Endothelial cell (in vitro differentiated cells): ENCODE data around the gene TRAK1. TPM values are rescaled to one million over a fixed set of nuclear protein-coding genes. Genes with fewer than 3 reads are reported as not detected.

ENCODE experiments used
- DNase-seq: peaks from one replicate; pipeline ENCODE4 v3.0.0; 2021; ENCODE audit warnings: low spot score
- H3K27ac Mint-ChIP-seq: one replicate; pipeline ENCODE4 v1.8.0; 2021; ENCODE audit warnings: mixed read lengths, inconsistent platforms; ENCODE audit not compliant: unreplicated experiment
- H3K27me3 Mint-ChIP-seq: one replicate; pipeline ENCODE4 v1.8.0; 2021; ENCODE audit warnings: mild to moderate bottlenecking, moderate library complexity, mixed read lengths, inconsistent platforms; ENCODE audit not compliant: unreplicated experiment
- H3K36me3 Mint-ChIP-seq: one replicate; pipeline ENCODE4 v1.8.0; 2021; ENCODE audit warnings: mild to moderate bottlenecking, low read depth, mixed read lengths, inconsistent platforms; ENCODE audit not compliant: unreplicated experiment
- H3K4me1 Mint-ChIP-seq: one replicate; pipeline ENCODE4 v1.8.0; 2021; ENCODE audit warnings: mild to moderate bottlenecking, mixed read lengths, inconsistent platforms; ENCODE audit not compliant: unreplicated experiment
- H3K4me3 Mint-ChIP-seq: one replicate; pipeline ENCODE4 v1.8.0; 2021; ENCODE audit warnings: mild to moderate bottlenecking, mixed read lengths, inconsistent platforms; ENCODE audit not compliant: unreplicated experiment
- H3K9me3 Mint-ChIP-seq: one replicate; pipeline ENCODE4 v1.8.0; 2021; ENCODE audit warnings: mixed read lengths, inconsistent platforms; ENCODE audit not compliant: unreplicated experiment
- CTCF ChIP-seq: fragments of 200-600 bp; sonication (generic); IDR thresholded peaks from one replicate; pipeline ENCODE4 v1.5.0; 2021; ENCODE audit warnings: antibody characterized with exemption; ENCODE audit not compliant: unreplicated experiment
- total RNA-seq: library from RNA; stranded (reverse); fragmentation: NEBNext Ultra II Directional; extraction: Animal tissue kit (Norgen Biotek cat#: 25700); gene quantifications from one replicate; pipeline ENCODE4 v1.2.1, GENCODE V29; 2021; ENCODE audit not compliant: unreplicated experiment

Gene TRAK1
- total RNA-seq, 1 donor from 2014 or later = 48.2 TPM

DNA sequence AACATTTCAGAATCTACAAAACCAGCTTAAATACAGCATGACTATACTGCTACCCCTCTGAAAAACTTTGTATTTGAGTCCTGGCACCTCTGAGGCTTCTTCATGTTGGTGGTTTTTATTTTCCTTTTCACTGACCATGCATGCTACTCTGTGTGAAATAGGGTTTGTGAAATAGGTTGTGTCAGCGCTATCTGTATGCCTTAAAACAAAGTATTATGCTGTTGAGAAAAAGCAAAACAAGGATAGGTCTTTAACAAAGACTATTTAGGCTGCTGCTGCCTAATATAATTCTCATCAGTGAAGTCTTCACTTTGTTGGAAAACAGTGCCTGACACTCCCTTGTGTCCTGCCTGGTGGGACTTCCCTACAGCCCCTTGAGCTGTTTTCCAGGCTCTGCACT is 28.7 kb upstream of the TRAK1 start:
- Mint-ChIP-seq H3K27me3 (no peaks in the 10 kb centered on the region), H3K4me3 (no peak overlapping the region), H3K36me3 (no peaks in the 10 kb centered on the region), H3K4me1 (peaks cover 45% of the 10 kb centered on the region), H3K27ac (peak overlapping the region; percentile 87), H3K9me3 (no peaks in the 10 kb centered on the region)
- no peak for DNase-seq
- no peak for TF ChIP-seq CTCF

DNA sequence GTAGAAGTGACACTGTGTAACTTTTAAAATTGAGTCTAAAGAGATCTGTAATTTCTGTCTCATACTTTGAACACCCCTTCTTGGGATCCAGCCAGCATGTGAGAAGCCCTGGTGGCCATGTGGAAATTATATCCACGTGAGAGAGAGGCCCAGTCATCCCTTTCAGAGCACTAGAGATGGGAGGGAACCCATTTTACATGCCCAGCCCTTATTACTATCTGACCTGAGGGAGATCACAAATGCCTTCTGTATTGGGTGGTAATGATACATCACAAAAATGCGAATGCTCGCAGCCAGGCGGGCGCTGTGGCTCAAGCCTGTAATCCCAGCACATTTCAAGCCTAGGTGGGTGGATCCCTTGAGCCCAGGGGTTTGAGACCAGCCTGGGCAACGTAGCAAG is 27.3 kb upstream of the TRAK1 start:
- no peak overlapping the region for H3K4me3 Mint-ChIP-seq
- H3K4me1 Mint-ChIP-seq = peaks cover 42% of the 10 kb centered on the region
- H3K36me3 Mint-ChIP-seq = no peaks in the 10 kb centered on the region
- no peak for DNase-seq
- H3K27me3 Mint-ChIP-seq = no peaks in the 10 kb centered on the region
- TF ChIP-seq CTCF = no peak
- H3K27ac Mint-ChIP-seq = peak overlapping the region; percentile 83
- no peaks in the 10 kb centered on the region for H3K9me3 Mint-ChIP-seq

GRCh38 chr3:42066516-42067181 is 24.5 kb upstream of the TRAK1 start:
- DNase-seq = no peak
- Mint-ChIP-seq H3K4me1 (peaks cover 35% of the 10 kb centered on the region), H3K4me3 (no peak overlapping the region), H3K27ac (peak overlapping the region; percentile 92), H3K27me3 (no peaks in the 10 kb centered on the region), H3K9me3 (no peaks in the 10 kb centered on the region), H3K36me3 (no peaks in the 10 kb centered on the region)
- no peak for TF ChIP-seq CTCF

DNA sequence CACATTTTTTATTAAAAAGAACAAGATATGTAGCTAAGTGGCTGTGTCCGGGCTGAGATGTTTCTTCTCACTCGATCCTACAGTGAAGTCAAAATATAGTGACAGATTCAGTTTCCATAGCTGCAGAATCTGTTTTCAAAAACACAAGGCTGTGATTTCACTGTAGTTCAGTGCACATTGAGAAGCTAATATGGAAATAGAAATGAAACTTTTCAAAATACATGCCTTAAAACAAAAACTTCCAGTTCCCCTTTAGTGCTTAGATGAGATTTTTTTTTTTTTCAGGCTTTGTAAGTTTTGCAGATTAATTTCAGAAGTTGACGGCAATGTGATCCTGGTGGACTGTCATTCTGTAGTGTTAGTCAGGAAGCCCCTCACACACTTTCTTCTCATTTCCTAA is 23.8 kb upstream of the TRAK1 start:
- H3K36me3 Mint-ChIP-seq = no peaks in the 10 kb centered on the region
- no peak for TF ChIP-seq CTCF
- peaks cover 37% of the 10 kb centered on the region for H3K4me1 Mint-ChIP-seq
- no peak overlapping the region for H3K4me3 Mint-ChIP-seq
- no peak for DNase-seq
- H3K27me3 Mint-ChIP-seq = no peaks in the 10 kb centered on the region
- peak overlapping the region; percentile 92 for H3K27ac Mint-ChIP-seq
- H3K9me3 Mint-ChIP-seq = no peaks in the 10 kb centered on the region

DNA sequence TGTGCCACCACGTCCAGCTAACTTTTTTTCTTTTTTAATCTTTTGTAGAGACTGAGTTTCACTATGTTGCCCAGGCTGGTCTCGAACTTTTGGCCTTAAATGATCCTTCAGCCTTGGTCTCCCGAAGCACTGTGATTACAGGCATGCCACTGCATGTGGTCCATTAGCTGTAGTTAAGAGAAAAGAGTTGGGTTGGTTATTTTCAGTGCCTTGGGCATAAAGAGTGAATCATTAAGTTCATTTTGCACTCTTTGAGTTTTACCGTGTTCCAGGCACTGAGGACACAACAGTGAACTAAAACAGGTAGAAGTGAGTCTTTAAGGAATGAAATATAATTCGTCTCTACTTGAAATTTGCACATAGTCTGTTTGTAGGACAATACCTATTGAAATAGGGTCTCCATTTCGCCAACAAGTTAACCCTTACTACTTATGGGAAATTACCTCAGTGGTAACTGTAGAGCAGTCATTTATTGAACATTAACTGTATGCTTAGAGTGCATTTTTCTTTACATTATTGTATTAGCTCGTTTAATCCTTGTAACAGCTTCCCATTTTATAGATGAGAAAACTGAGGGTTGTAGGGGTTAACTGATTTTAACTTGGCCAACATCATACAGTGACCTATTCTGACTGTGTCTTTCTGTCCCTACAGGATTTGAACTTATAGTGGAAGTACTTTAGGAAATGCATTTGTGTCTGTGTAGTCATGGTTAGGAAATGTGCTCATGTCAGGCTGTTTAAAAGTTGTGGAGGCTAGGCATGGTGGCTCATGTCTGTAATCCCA is 22.7 kb upstream of the TRAK1 start:
- TF ChIP-seq CTCF = no peak
- Mint-ChIP-seq H3K4me1 (peaks cover 39% of the 10 kb centered on the region), H3K9me3 (no peaks in the 10 kb centered on the region), H3K27me3 (no peaks in the 10 kb centered on the region), H3K36me3 (no peaks in the 10 kb centered on the region), H3K4me3 (no peak overlapping the region), H3K27ac (peak overlapping the region; percentile 42)
- DNase-seq = no peak
